Osteocyte (in vitro differentiated cells): ENCODE measurements around the gene FAM162B. TPM values are rescaled to one million over a fixed set of nuclear protein-coding genes. Genes with fewer than 3 reads are reported as not detected.
"Not testable (repeated sequence)": the region's sequence is repeated elsewhere in the genome, so short reads cannot be mapped to it uniquely, and the experiment has no call there.

Experiments used
- DNase-seq: peaks from one replicate; pipeline ENCODE4 v3.0.0; 2021; ENCODE audit warnings: mixed read lengths; ENCODE audit not compliant: unreplicated experiment; ENCODE audit errors: extremely low spot score
- H3K27ac Mint-ChIP-seq: one replicate; pipeline ENCODE4 v1.8.0; 2021; ENCODE audit warnings: mild to moderate bottlenecking, mixed read lengths; ENCODE audit not compliant: unreplicated experiment
- H3K27me3 Mint-ChIP-seq: one replicate; pipeline ENCODE4 v1.8.0; 2021; ENCODE audit warnings: mixed read lengths; ENCODE audit not compliant: unreplicated experiment
- H3K36me3 Mint-ChIP-seq: one replicate; pipeline ENCODE4 v1.8.0; 2021; ENCODE audit warnings: mixed read lengths; ENCODE audit not compliant: unreplicated experiment
- H3K4me1 Mint-ChIP-seq: one replicate; pipeline ENCODE4 v1.8.0; 2021; ENCODE audit warnings: mixed read lengths; ENCODE audit not compliant: unreplicated experiment
- H3K4me3 Mint-ChIP-seq: one replicate; pipeline ENCODE4 v1.8.0; 2021; ENCODE audit warnings: mild to moderate bottlenecking, moderate library complexity, mixed read lengths; ENCODE audit not compliant: unreplicated experiment
- H3K9me3 Mint-ChIP-seq: one replicate; pipeline ENCODE4 v1.8.0; 2021; ENCODE audit warnings: mixed read lengths; ENCODE audit not compliant: unreplicated experiment
- CTCF ChIP-seq: fragments of 200-600 bp; sonication (generic); IDR thresholded peaks from 2 replicates; pipeline ENCODE4 v1.5.0; 2021; ENCODE audit warnings: antibody characterized with exemption, mild to moderate bottlenecking, moderate library complexity
- total RNA-seq: library from RNA; stranded (reverse); gene quantifications from 2 replicates; pipeline ENCODE4 v1.2.1, GENCODE V29; 2021

Gene FAM162B
- total RNA-seq, 1 donor from 2014 or later = not detected

GRCh38 chr6:116762235-116762634 is 3.3 kb downstream of the FAM162B start:
- Mint-ChIP-seq H3K4me3 (no peak overlapping the region), H3K36me3 (no peaks in the 10 kb centered on the region), H3K4me1 (peaks cover 8% of the 10 kb centered on the region), H3K27me3 (peaks cover 79% of the 10 kb centered on the region), H3K9me3 (no peaks in the 10 kb centered on the region), H3K27ac (no peak overlapping the region)
- no peak for TF ChIP-seq CTCF
- no peak for DNase-seq

GRCh38 chr6:116761779-116762178 is 3.7 kb downstream of the FAM162B start:
- no peak for DNase-seq
- no peaks in the 10 kb centered on the region for H3K36me3 Mint-ChIP-seq
- peaks cover 74% of the 10 kb centered on the region for H3K27me3 Mint-ChIP-seq
- TF ChIP-seq CTCF = no peak
- no peak overlapping the region for H3K4me3 Mint-ChIP-seq
- peaks cover 8% of the 10 kb centered on the region for H3K4me1 Mint-ChIP-seq
- no peak overlapping the region for H3K27ac Mint-ChIP-seq
- no peaks in the 10 kb centered on the region for H3K9me3 Mint-ChIP-seq

GRCh38 chr6:116745176-116745575 is 20.3 kb downstream of the FAM162B start:
- Mint-ChIP-seq H3K36me3 (peaks cover 2% of the 10 kb centered on the region), H3K4me1 (no peaks in the 10 kb centered on the region), H3K27ac (no peak overlapping the region), H3K9me3 (peaks cover 25% of the 10 kb centered on the region), H3K27me3 (peaks cover 9% of the 10 kb centered on the region), H3K4me3 (no peak overlapping the region)
- DNase-seq = no peak
- no peak for TF ChIP-seq CTCF

- Mint-ChIP-seq H3K27me3 (peaks cover 2% of the 10 kb centered on the region), H3K36me3 (peaks cover 17% of the 10 kb centered on the region), H3K9me3 (peaks cover 37% of the 10 kb centered on the region), H3K27ac (no peak overlapping the region), H3K4me3 (no peak overlapping the region), H3K4me1 (no peaks in the 10 kb centered on the region)
- no peak for TF ChIP-seq CTCF
- no peak for DNase-seq
Observed at GRCh38 chr6:116741571-116741970, 23.9 kb downstream of the FAM162B start.

- H3K27ac Mint-ChIP-seq, H3K27me3 Mint-ChIP-seq, H3K4me3 Mint-ChIP-seq, H3K4me1 Mint-ChIP-seq, DNase-seq: not testable (repeated sequence)
- peaks cover 26% of the 10 kb centered on the region for H3K36me3 Mint-ChIP-seq
- peaks cover 32% of the 10 kb centered on the region for H3K9me3 Mint-ChIP-seq
Observed at GRCh38 chr6:116740486-116740885, 25.0 kb downstream of the FAM162B start.

- H3K9me3 Mint-ChIP-seq = peaks cover 14% of the 10 kb centered on the region
- TF ChIP-seq CTCF = no peak
- H3K27me3 Mint-ChIP-seq = no peaks in the 10 kb centered on the region
- peaks cover 28% of the 10 kb centered on the region for H3K36me3 Mint-ChIP-seq
- H3K27ac Mint-ChIP-seq = no peak overlapping the region
- DNase-seq = no peak
- peaks cover 7% of the 10 kb centered on the region for H3K4me1 Mint-ChIP-seq
- no peak overlapping the region for H3K4me3 Mint-ChIP-seq
Observed at GRCh38 chr6:116737004-116737403, 28.5 kb downstream of the FAM162B start.
